Measurements from ENCODE around the gene BMP6. TPM values are rescaled to one million over a fixed set of nuclear protein-coding genes. Genes with fewer than 3 reads are reported as not detected.
"Not testable (repeated sequence)": the region's sequence is repeated elsewhere in the genome, so short reads cannot be mapped to it uniquely, and the experiment has no call there.

BMP6 gene
- total RNA-seq, 1 donor: 1.7 TPM

- TF ChIP-seq CTCF (IDR thresholded peaks at IDR 0.05; ENCODE audit: insufficient read depth, low read depth, low read length): no peak
- DNase-seq (ENCODE audit: low read depth): no peak
- H3K4me3 ChIP-seq (ENCODE audit: low read depth, low read length): no peak overlapping the region
These were observed 170.6 kb downstream of the BMP6 start for GRCh38 chr6:7896465-7896987.

- TF ChIP-seq CTCF (IDR thresholded peaks at IDR 0.05; ENCODE audit: insufficient read depth, low read depth, low read length): no peak
- no peak for DNase-seq (ENCODE audit: low read depth)
These were observed 171.7 kb downstream of the BMP6 start for GRCh38 chr6:7897461-7898192.

GRCh38 chr6:7898193-7898586 lies 172.3 kb downstream of the BMP6 start:
- DNase-seq (ENCODE audit: low read depth); H3K4me3 ChIP-seq (ENCODE audit: low read depth, low read length): not testable (repeated sequence)

More at GRCh38 chr6:7897461-7898192, 171.7 kb downstream of the BMP6 start:
- H3K4me3 ChIP-seq (ENCODE audit: low read depth, low read length): no peak overlapping the region

- no peak overlapping the region for H3K4me3 ChIP-seq (ENCODE audit: low read depth, low read length)
- DNase-seq (ENCODE audit: low read depth): no peak
- TF ChIP-seq CTCF (IDR thresholded peaks at IDR 0.05; ENCODE audit: insufficient read depth, low read depth, low read length): peak; percentile 10
These were observed 173.4 kb downstream of the BMP6 start for GRCh38 chr6:7899101-7899888.

- H3K4me3 ChIP-seq (ENCODE audit: low read depth, low read length): no peak overlapping the region
- TF ChIP-seq CTCF (IDR thresholded peaks at IDR 0.05; ENCODE audit: insufficient read depth, low read depth, low read length): no peak
- DNase-seq (ENCODE audit: low read depth): no peak
These were observed 174.0 kb downstream of the BMP6 start for GRCh38 chr6:7899889-7900213.

- H3K4me3 ChIP-seq (ENCODE audit: low read depth, low read length): no peak overlapping the region
- no peak for DNase-seq (ENCODE audit: low read depth)
- no peak for TF ChIP-seq CTCF (IDR thresholded peaks at IDR 0.05; ENCODE audit: insufficient read depth, low read depth, low read length)
These were observed 174.7 kb downstream of the BMP6 start for GRCh38 chr6:7900621-7901020.

- no peak for TF ChIP-seq CTCF (IDR thresholded peaks at IDR 0.05; ENCODE audit: insufficient read depth, low read depth, low read length)
- no peak for DNase-seq (ENCODE audit: low read depth)
- no peak overlapping the region for H3K4me3 ChIP-seq (ENCODE audit: low read depth, low read length)
These were observed 175.2 kb downstream of the BMP6 start for GRCh38 chr6:7901056-7901455.
